Activated T-helper 1 cell treated with anti-CD3 and anti-CD28 coated beads, Interleukin-2, amount 50 U/mL, for 16 hours (primary cell): ENCODE measurements around the gene COL4A2.

ENCODE experiments used
- DNase-seq, 2 donors: peaks; one replicate each; pipeline ENCODE4 v3.0.0-alpha.2; 2020; ENCODE audit warnings: low read depth in 1 of 2, low spot score in 1 of 2

The COL4A2 gene

GRCh38 chr13:110506859-110507566 lies 199.9 kb downstream of the COL4A2 start:
- DNase-seq: no peak

GRCh38 chr13:110507678-110508381 lies 200.7 kb downstream of the COL4A2 start:
- no peak for DNase-seq

- DNase-seq: no peak
Observed at GRCh38 chr13:110509478-110509926, 202.4 kb downstream of the COL4A2 start.

- no peak for DNase-seq
Observed at GRCh38 chr13:110509971-110510786, 203.1 kb downstream of the COL4A2 start.

GRCh38 chr13:110511509-110512181 lies 204.6 kb downstream of the COL4A2 start:
- DNase-seq: no peak

GRCh38 chr13:110512198-110512740 lies 205.2 kb downstream of the COL4A2 start:
- no peak for DNase-seq

- no peak for DNase-seq
Observed at GRCh38 chr13:110516500-110516899, 209.4 kb downstream of the COL4A2 start.

- no peak for DNase-seq
Observed at GRCh38 chr13:110517505-110518225, 210.6 kb downstream of the COL4A2 start.

- DNase-seq: no peak
Observed at GRCh38 chr13:110518226-110518525, 211.1 kb downstream of the COL4A2 start.

- no peak for DNase-seq
Observed at GRCh38 chr13:110518571-110518970, 211.5 kb downstream of the COL4A2 start.

- no peak for DNase-seq
Observed at GRCh38 chr13:110519046-110519445, 212.0 kb downstream of the COL4A2 start.

- DNase-seq: no peak
Observed at GRCh38 chr13:110519506-110519905, 212.4 kb downstream of the COL4A2 start.

GRCh38 chr13:110520431-110521295 lies 213.6 kb downstream of the COL4A2 start:
- no peak for DNase-seq

GRCh38 chr13:110521296-110521680 lies 214.2 kb downstream of the COL4A2 start:
- no peak for DNase-seq

GRCh38 chr13:110521946-110522345 lies 214.9 kb downstream of the COL4A2 start:
- no peak for DNase-seq

GRCh38 chr13:110522721-110523120 lies 215.6 kb downstream of the COL4A2 start:
- DNase-seq: no peak

GRCh38 chr13:110523180-110523579 lies 216.1 kb downstream of the COL4A2 start:
- no peak for DNase-seq

- DNase-seq: no peak
Observed at GRCh38 chr13:110523838-110524540, 216.9 kb downstream of the COL4A2 start.
